Heart left ventricle (tissue), 13 donors: Measurements from ENCODE around the gene PHLDA2.

Source experiments
- POLR2A ChIP-seq, 2 donors: fragments of 450-650 bp; IDR thresholded peaks; one replicate each; pipeline ENCODE4 v1.6.1; 2017; ENCODE audit warnings: antibody characterized with exemption in 2 of 2, mild to moderate bottlenecking in 2 of 2, moderate library complexity in 2 of 2
- TF ChIP-seq, protein P1 (sequence below), 12 donors: fragments of 200-600 bp; sonication (generic) in 4 of 12; IDR thresholded peaks; one replicate each; pipeline versions ENCODE4 v1.5.0 to v1.8.0; 2018 to 2022; ENCODE audit warnings: antibody characterized with exemption in 12 of 12, mild to moderate bottlenecking in 5 of 12
- donor health status: ischemic (EF 13 %, LVEDD 7.1; RV severe dilation, severe dysfunction).
- donor health status: DM: no; HTN: yes; CAD: no.
- donor health status: DM: no; HTN: no; CAD: no.
- donor health status: ischemic (EF 25% LVEDD 6.9; RV normal size, moderate dysfunction).
- donor health status: ischemic (EF 25% LVEDD 5.7; RV mildly dilated, moderate dysfunction).
- donor health status: ischemic (EF 35%, LVEDD 5.7; RV mildly dilated, moderate dysfunction).
- donor health status: nonischemic (EF 11% LVEDD 7.7; RV severe dilation, severe dysfunction).
- donor health status: DM: yes; HTN: yes; CAD: no.
- donor health status: PGD.
- donor health status: ischemic (EF 29% LVEDD 5.4; RV normal size, mild dysfunction).
- donor health status: nonischemic (EF 23%, LVEDD 6.1; RV moderate dilation, normal function).

DNA sequence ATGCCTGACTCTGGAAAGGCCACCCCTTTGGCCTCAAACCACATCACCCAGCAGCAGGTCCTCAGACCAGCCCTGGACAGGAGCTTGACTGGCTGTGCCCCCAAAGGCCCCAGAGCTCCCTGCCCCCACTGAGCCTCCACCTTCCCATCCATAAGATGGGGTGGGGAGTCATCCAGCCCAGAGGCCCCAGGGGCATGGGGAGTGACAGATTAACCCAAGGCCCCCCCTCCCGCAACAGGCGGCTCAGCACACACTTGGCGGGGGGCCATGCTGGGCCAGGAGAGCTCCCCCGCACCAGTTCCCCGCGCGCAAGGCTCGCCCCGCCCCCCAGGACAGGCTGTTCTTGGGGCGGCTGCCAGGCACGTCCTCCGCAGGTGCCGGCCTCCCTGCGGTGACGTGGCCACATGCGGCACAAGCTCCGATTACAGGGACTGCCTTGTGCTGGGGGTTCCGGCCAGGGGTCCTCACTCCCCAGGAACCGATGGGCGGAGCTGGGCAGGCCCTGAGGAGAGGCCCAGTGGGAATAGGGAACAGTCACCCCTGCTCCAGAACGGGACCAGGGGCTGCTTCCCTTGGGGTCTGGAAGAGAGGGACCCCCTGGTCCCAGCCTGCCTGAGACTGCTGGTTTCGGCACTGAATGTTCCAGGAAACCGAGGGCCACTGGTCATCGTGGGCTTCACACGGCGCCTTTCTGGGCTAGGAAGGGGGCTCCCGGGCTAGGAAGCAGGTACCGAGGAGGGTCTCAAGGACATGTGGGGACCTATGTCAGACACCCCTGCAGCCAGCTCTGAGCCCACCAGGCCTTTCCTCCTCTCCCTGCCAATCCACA is 38.5 kb downstream of the PHLDA2 start:
- TF ChIP-seq POLR2A (IDR thresholded peaks at IDR 0.05): no peak
- TF ChIP-seq, protein P1, sequence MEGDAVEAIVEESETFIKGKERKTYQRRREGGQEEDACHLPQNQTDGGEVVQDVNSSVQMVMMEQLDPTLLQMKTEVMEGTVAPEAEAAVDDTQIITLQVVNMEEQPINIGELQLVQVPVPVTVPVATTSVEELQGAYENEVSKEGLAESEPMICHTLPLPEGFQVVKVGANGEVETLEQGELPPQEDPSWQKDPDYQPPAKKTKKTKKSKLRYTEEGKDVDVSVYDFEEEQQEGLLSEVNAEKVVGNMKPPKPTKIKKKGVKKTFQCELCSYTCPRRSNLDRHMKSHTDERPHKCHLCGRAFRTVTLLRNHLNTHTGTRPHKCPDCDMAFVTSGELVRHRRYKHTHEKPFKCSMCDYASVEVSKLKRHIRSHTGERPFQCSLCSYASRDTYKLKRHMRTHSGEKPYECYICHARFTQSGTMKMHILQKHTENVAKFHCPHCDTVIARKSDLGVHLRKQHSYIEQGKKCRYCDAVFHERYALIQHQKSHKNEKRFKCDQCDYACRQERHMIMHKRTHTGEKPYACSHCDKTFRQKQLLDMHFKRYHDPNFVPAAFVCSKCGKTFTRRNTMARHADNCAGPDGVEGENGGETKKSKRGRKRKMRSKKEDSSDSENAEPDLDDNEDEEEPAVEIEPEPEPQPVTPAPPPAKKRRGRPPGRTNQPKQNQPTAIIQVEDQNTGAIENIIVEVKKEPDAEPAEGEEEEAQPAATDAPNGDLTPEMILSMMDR (IDR thresholded peaks at IDR 0.05): no peak
